DMS53 treated with DMSO at 0.1 percent for 48 hours (cell line): ENCODE results near the gene EIF5AL1.
"Not testable (repeated sequence)": the region's sequence is repeated elsewhere in the genome, so short reads cannot be mapped to it uniquely, and the experiment has no call there.

Source experiments
- DNase-seq: peaks from one replicate; lab custom pipeline; 2025; ENCODE audit not compliant: unreplicated experiment; lab: John Stamatoyannopoulos, UW

EIF5AL1 gene

DNA sequence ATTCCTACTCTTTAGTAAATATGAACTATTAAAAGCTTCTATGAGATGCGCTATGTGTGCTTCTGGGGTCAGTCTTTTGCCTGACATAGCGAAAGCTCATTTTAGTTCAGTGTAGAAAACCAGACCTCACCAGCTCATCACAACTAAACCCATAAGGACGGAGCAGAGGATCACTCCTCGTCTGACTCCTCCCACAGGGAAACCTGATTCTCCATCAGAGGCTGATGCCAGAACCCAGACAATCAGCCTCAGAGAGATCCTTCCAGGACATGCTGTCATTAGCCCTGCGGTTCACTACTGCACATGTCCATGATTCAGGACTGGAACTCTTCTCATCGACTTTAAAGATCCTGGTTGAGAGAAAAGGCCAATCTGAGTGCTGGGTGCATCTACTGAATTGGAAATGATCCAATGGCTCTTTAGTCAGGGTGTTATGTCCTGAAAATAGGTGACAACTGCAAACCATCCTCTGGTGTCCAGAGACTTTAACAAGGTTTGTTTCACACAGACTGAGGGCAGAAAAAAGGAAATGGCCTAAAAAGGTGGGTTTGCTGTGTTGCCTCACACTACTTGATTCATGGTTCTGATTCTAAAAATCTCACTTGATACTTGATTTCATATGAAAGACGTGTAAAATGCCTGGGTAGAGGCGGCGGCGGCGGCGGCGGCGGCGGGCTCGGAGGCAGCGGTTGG, at the start of gene EIF5AL1:
Gene EIF5AL1, plus strand, starts transcription at position 643 of the 693 bp plus-strand sequence. CDS start 117 bp downstream, outside the sequence.
- not testable (repeated sequence) for DNase-seq

- DNase-seq = no peak
Observed at GRCh38 chr10:79463578-79464496, 48.5 kb upstream of the EIF5AL1 start.

GRCh38 chr10:79465341-79465740, 47.0 kb upstream of the EIF5AL1 start:
- DNase-seq = no peak

- DNase-seq = no peak
Observed at GRCh38 chr10:79468015-79468560, 44.2 kb upstream of the EIF5AL1 start.

DNA sequence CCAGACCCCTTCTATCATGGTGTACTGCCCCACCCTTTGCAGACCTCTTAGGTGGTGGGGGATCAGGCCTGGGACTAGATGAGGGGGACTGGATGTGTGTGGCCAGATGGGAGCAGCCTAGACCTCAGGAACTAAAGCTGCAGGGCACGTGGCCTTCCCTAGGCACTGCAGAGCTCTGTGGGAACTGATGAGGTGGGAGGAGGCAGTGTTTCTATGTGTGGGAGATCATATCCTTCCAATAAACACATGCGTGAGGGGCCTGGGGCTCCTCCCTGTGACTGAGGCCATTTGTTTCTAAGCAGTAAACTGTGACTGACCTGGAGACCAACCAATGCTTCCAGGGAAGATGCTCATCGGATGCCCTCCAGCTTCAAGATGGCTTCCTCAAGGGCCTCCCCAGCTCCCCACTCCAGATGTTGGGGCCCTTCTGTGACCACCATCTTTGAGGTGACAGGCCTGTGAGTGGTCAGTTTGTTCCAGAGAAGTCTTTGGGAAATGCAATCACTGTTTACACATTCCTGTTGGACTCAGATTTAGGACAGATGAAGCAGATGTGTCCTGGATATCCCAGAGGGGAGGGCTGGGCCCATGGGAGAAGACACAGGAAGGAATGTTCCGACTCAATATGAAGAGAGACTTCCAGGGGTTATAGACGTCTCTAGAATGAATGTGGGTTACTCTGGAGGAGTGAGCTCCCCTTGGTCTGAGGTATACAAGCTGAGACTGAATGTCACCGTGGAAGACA, 43.3 kb upstream of the EIF5AL1 start:
- no peak for DNase-seq

DNA sequence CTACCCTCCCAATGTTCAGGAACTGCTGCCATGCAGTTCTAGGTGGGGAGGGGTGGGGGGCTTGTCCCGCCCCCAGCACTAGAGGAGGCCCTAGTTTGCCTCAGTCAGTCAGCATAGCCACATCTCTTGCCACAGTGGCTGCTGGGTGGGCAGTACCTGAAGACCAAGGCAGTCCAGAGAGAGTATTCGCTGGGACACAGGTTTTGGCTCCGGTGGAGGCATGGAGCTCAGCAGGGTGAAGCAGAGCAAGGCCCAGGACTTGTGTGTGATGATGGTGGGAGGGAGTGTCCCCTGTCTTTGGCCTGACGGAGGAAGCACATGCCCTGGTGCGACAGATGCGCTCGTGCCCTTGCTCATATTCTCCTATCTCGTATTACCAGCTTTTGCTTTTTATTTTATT, 42.2 kb upstream of the EIF5AL1 start:
- no peak for DNase-seq

DNA sequence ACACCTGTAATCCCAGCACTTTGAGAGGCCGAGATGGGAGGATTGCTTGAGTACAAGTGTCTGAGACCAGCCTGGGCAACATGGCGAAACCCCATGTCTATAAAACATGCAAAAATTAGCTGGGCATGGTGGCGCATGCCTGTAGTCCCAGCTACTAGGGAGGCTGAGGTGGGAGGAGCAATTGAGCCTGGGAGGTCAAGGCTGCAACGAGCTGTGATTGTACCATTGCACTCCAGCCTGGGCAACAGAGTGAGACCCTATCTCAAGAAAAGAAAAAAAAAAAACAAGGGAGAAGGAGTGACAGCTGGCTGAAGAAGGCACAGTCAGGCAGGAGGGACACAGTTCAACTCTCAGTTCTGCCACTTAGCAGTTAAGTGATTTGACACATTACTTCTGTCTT, 40.6 kb upstream of the EIF5AL1 start:
- no peak for DNase-seq

DNA sequence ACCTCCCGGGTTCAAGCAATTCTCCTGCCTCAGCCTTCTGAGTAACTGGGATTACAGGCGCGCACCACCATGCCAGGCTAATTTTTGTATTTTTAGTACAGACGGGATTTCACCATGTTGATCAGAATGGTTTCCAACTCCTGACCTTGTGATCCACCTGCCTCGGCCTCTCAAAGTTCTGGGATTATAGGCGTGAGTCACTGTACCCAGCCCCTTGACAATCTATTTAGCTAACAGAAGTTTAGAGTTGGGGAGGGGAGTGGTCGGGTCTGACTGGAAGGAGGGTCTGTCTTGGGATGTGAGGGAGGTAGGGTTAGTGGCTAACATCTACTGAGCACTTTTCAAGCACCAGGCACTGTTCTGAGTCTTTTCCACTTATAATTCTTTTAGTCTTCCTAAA, 39.9 kb upstream of the EIF5AL1 start:
- DNase-seq = no peak

- no peak for DNase-seq
Observed at GRCh38 chr10:79472951-79473350, 39.4 kb upstream of the EIF5AL1 start.

- no peak for DNase-seq
Observed at GRCh38 chr10:79473496-79474095, 38.7 kb upstream of the EIF5AL1 start.

GRCh38 chr10:79475119-79475653, 37.1 kb upstream of the EIF5AL1 start:
- no peak for DNase-seq

DNA sequence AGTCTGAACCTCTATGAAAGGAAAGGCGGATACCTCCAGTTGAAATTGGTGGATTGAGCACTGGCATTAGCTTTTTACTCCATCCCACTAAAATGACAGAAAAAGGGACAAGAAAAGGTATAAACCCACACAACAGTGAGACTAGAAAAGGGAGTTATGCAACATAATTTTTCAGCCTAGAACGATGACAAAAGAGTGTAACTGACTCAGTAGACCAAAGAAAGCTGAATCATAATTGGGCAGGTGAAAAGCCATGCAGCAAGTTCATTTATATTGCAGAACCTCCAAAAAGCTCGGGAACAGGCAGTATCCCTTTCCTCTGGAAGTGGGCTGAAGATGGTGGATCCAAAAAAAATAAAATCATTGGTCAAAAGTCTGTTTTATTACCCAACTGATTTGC, 36.5 kb upstream of the EIF5AL1 start:
- no peak for DNase-seq

- no peak for DNase-seq
Observed at GRCh38 chr10:79476645-79477044, 35.7 kb upstream of the EIF5AL1 start.

- no peak for DNase-seq
Observed at GRCh38 chr10:79477456-79477855, 34.9 kb upstream of the EIF5AL1 start.

DNA sequence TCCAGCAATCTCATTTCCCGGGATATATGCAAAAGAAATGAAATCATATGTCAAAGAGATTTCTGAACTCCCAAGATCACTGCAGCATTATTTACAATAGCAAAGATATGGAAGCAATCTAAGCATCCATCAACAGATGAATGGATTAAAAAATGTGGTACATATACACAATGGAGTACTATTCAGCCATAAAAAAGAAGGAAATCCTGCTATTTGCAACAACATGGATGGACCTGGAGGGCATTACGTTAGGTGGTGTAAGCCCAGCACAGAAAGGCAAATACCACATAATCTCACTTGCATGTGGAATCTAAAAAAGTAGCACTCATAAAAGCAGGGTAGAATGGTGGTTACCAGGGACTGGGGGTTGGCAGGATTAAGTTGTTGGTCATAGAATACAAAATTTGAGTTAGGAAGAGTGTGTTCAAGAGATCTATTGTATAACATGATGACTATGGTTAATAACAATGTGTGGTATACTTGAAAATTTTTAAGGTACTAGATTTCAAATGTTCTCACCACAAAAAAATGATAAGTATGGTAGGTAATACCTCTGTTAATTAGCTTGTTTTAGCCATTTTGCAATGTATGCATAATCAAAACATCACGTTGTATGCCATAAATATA, 32.9 kb upstream of the EIF5AL1 start:
- no peak for DNase-seq

- DNase-seq = no peak
Observed at GRCh38 chr10:79482304-79482703, 30.0 kb upstream of the EIF5AL1 start.

- no peak for DNase-seq
Observed at GRCh38 chr10:79482741-79483140, 29.6 kb upstream of the EIF5AL1 start.

- DNase-seq = no peak
Observed at GRCh38 chr10:79483299-79483698, 29.0 kb upstream of the EIF5AL1 start.

DNA sequence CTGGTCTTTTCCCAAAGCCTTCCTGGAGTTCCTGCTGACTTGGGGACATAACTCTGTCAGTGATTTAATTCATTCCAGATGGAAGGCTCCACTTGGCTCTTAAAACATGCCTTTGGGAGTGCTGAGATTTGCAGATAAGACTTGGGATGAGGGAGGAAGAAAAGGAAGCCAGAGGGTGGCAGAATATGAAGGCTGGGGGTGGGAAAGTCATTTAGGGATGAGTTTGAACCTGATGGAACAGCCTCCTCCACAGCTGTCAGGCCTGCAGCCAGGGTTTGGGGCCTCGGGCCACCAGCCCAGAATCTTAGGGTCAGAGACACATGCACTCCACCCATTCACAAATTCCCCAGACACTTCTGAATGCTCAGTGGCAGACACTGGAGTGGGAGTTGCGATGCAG, 28.4 kb upstream of the EIF5AL1 start:
- no peak for DNase-seq

GRCh38 chr10:79484476-79484875, 27.9 kb upstream of the EIF5AL1 start:
- no peak for DNase-seq
